ENCODE results near the gene TP53RK. TPM values are rescaled to one million over a fixed set of nuclear protein-coding genes. Genes with fewer than 3 reads are reported as not detected.

The TP53RK gene
- polyA plus RNA-seq, 1 of the 3 experiments (the other 2 are of a cell fraction) = 5.5 TPM

DNA sequence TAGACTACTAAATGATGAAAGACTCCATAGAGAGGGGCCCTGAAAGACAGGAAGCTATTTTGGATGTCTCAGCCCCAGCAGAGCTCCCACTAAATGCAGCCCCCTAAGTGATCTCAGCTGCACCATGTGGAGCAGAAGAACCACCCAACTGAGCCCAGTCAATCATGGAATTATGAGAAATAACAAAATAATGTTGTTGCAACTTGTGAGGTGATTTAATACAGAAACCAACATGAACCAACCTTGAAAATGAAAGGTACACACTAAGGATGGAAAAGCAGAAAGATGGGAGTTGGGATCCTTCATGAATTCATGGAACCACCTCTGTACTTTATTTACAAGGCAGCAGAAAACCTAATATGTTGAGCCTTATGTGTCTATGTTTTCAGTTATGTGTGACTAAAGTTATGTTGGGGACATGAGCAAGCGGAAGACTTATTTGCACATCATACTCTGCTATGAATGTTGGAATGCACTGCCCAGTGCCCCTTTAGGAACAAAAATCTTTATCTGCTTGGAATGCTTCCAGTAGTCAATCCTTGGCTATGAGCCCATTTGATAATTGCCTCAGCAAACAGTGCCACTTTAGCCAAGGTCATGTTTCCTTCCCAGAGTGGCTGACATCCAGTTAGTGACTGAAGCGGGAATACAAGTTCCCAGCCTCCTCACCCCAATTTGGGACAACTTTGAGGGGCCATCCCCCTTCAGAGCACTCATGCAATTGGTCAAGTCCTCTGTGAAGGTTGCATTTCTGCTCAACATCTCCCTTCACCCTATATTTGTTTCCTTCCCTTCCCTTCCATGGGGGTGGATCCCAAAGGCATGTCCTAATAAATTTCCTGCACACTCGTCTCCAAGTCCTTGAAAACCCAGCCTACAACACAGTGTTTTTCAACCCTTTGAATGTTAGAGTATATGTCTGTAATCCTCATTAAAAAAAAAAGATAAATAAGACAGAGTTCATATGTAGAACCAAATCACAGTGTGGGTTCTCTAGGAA, 18.4 kb downstream of the TP53RK start:
- H3K9ac ChIP-seq = no peak overlapping the region
- H3K9me2 ChIP-seq = no peaks in the 10 kb centered on the region
- 63% methylated on average over 3 of the region's 3 CpGs for WGBS (ENCODE audit: low lambda C conversion rate)
- H3K4me1 ChIP-seq (ENCODE audit: control insufficient read depth in 1 of 2, insufficient read depth in 2 of 2, low read depth in 1 of 2, low read length in 1 of 2) = no peaks in the 10 kb centered on the region
- H3F3A ChIP-seq (replicated peaks; ENCODE audit: insufficient read depth) = no peaks in the 10 kb centered on the region
- no peaks in the 10 kb centered on the region for H3K27me3 ChIP-seq (ENCODE audit: insufficient read depth)
- CTCF ChIA-PET = interaction anchor here (0.9 to 1.0 kb wide), 2 partner anchors 10 to 12 kb away, joined by 4 read pairs; no protein-coding TSS in a partner anchor
- no peaks in the 10 kb centered on the region for H4K20me1 ChIP-seq (ENCODE audit: insufficient read depth)
- H3K79me2 ChIP-seq (ENCODE audit: insufficient read depth) = no peaks in the 10 kb centered on the region
- no peak for DNase-seq
- H3K4me3 ChIP-seq (ENCODE audit: low read depth in 2 of 2, low read length in 1 of 2) = no peak overlapping the region
- H3K9me3 ChIP-seq = no peaks in the 10 kb centered on the region
- POLR2A ChIA-PET = no interaction called here
- no peak overlapping the region for H2AFZ ChIP-seq (ENCODE audit: low read depth)
- no peak overlapping the region for H3K27ac ChIP-seq (ENCODE audit: low read depth in 2 of 2, low read length in 1 of 2)
- no peak overlapping the region for H3K4me2 ChIP-seq
- TF ChIP-seq RCOR1 (IDR thresholded peaks at IDR 0.05; ENCODE audit: low read length) (no peak), GATA2 (CRISPR knock-in tag; IDR thresholded peaks at IDR 0.05) (no peak), MEF2A (IDR thresholded peaks at IDR 0.05; ENCODE audit: borderline replicate concordance, low read depth) (no peak), JUND (IDR thresholded peaks at IDR 0.05) (no peak), GABPA (IDR thresholded peaks at IDR 0.05; ENCODE audit: low read depth) (no peak), FOXJ3 (CRISPR knock-in tag; IDR thresholded peaks at IDR 0.05) (no peak), RAD21 (IDR thresholded peaks at IDR 0.05; ENCODE audit: low read length) (no peak), TAF1 (IDR thresholded peaks at IDR 0.05; ENCODE audit: borderline replicate concordance, low read depth, low read length) (no peak), FOSL2 (IDR thresholded peaks at IDR 0.05; ENCODE audit: borderline replicate concordance, low read depth) (no peak), NRF1 (IDR thresholded peaks at IDR 0.05; ENCODE audit: low read depth, low read length) (no peak)
- TF ChIP-seq, protein P1, sequence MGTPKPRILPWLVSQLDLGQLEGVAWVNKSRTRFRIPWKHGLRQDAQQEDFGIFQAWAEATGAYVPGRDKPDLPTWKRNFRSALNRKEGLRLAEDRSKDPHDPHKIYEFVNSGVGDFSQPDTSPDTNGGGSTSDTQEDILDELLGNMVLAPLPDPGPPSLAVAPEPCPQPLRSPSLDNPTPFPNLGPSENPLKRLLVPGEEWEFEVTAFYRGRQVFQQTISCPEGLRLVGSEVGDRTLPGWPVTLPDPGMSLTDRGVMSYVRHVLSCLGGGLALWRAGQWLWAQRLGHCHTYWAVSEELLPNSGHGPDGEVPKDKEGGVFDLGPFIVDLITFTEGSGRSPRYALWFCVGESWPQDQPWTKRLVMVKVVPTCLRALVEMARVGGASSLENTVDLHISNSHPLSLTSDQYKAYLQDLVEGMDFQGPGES (IDR thresholded peaks at IDR 0.05; ENCODE audit: low read depth, low read length) = no peak
- H3K36me3 ChIP-seq (replicated peaks in 1 of 2; ENCODE audit: control insufficient read depth in 1 of 2, insufficient read depth in 2 of 2, low read length in 1 of 2) = no peaks in the 10 kb centered on the region

DNA sequence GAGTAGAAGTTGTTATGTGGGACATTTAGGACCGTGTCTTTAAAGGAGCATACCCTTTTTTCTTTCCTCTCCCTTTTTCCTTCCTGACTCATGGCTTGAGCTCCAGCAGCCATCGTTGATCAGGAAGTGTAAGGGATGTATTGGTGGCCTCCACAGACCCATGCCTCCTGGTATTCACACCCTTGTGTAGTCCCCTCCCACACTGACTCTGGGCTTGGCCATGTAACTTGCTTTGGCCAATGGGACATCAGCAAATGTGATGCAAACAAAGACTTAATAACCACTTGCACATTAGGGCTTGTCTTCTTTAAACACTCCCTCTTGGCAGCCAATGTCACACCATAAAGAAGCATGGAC, 19.0 kb downstream of the TP53RK start:
- CTCF ChIA-PET = no interaction called here

More for the DNA sequence above, 19.0 kb downstream of the TP53RK start:
- DNase-seq = no peak
- Histone ChIP-seq H3K27ac (ENCODE audit: low read depth in 2 of 2, low read length in 1 of 2) (no peak overlapping the region), H3F3A (replicated peaks; ENCODE audit: insufficient read depth) (no peaks in the 10 kb centered on the region), H3K9me2 (no peaks in the 10 kb centered on the region), H2AFZ (ENCODE audit: low read depth) (no peak overlapping the region), H3K4me3 (ENCODE audit: low read depth in 2 of 2, low read length in 1 of 2) (no peak overlapping the region), H3K4me2 (no peak overlapping the region), H3K4me1 (ENCODE audit: control insufficient read depth in 1 of 2, insufficient read depth in 2 of 2, low read depth in 1 of 2, low read length in 1 of 2) (no peaks in the 10 kb centered on the region), H3K79me2 (ENCODE audit: insufficient read depth) (no peaks in the 10 kb centered on the region), H3K27me3 (ENCODE audit: insufficient read depth) (no peaks in the 10 kb centered on the region), H3K9ac (no peak overlapping the region), H4K20me1 (ENCODE audit: insufficient read depth) (no peaks in the 10 kb centered on the region), H3K9me3 (no peaks in the 10 kb centered on the region), H3K36me3 (replicated peaks in 1 of 2; ENCODE audit: control insufficient read depth in 1 of 2, insufficient read depth in 2 of 2, low read length in 1 of 2) (no peaks in the 10 kb centered on the region)
- POLR2A ChIA-PET = no interaction called here
- WGBS (ENCODE audit: low lambda C conversion rate) = 41% methylated on average over 2 of the region's 2 CpGs
- TF ChIP-seq, protein P1 (IDR thresholded peaks at IDR 0.05; ENCODE audit: low read depth, low read length) = no peak
- TF ChIP-seq EZH2phosphoT487 (IDR thresholded peaks at IDR 0.05; ENCODE audit: borderline replicate concordance, low read depth) = no peak
- TF ChIP-seq SIN3A (IDR thresholded peaks at IDR 0.05; ENCODE audit: borderline replicate concordance, low read depth, low read length) = no peak
- TF ChIP-seq JUND (IDR thresholded peaks at IDR 0.05) = no peak
- TF ChIP-seq EP300 (IDR thresholded peaks at IDR 0.05; ENCODE audit: borderline replicate concordance in 1 of 2, low read depth in 1 of 2, low read length in 1 of 2) = no peak
- no peak for TF ChIP-seq NFIC (IDR thresholded peaks at IDR 0.05; ENCODE audit: borderline replicate concordance)
- TF ChIP-seq ELF1 (IDR thresholded peaks at IDR 0.05) = no peak
